GM12878 (cell line): ENCODE data around the gene PTRH2. TPM values are rescaled to one million over a fixed set of nuclear protein-coding genes. Genes with fewer than 3 reads are reported as not detected.

ENCODE experiments used
- ATAC-seq: fragments of 200-7000 bp; cut with Tn5 transposase; 3 replicates; pipeline ENCODE4 v1.9.1; 2020; ENCODE audit warnings: mild to moderate bottlenecking, moderate library complexity
- BruUV-seq: library from RNA; stranded (reverse); fragments of 400-500 nt; replicated peaks from 2 replicates; lab custom pipeline; 2021; lab: Mats Ljungman, UMichigan
- CTCF ChIA-PET: fragments of 300-600 bp; sonication (Branson Sonifier 250); formaldehyde crosslinking; extraction: SDS; loops from one replicate; lab custom pipeline; 2021; ENCODE audit warnings: inconsistent platforms; lab: Yijun Ruan, JAX
- POLR2A ChIA-PET: fragments of 350-600 bp; formaldehyde crosslinking; extraction: SDS; loops from one replicate; lab custom pipeline; 2021; ENCODE audit warnings: inconsistent platforms; lab: Charles Lee
- RAD21 ChIA-PET: fragments of 300-600 bp; sonication (Branson Sonifier 250); formaldehyde crosslinking; loops from one replicate; lab custom pipeline; 2023; ENCODE audit warnings: antibody characterized with exemption; ENCODE audit not compliant: unreplicated experiment; lab: Charles Lee
- SMC1A ChIA-PET: fragments of 300-600 bp; sonication (Branson Sonifier 250); formaldehyde crosslinking; loops from one replicate; lab custom pipeline; 2023; ENCODE audit not compliant: unreplicated experiment, uncharacterized antibody; lab: Charles Lee
- DNase-seq: peaks from one replicate; pipeline ENCODE4 v3.0.0-alpha.2; 2011; ENCODE audit warnings: low read depth, low spot score
- FAIRE-seq: peaks from 3 replicates; lab custom pipeline; 2011; peaks lifted over from hg19 to GRCh38; lab: Jason Lieb, UNC
- H2AFZ ChIP-seq: 2 replicates; pipeline ENCODE4 v1.6.0; 2011; ENCODE audit warnings: low read depth, low read length, control low read depth; ENCODE audit not compliant: control insufficient read depth
- H3K27ac ChIP-seq: 2 replicates; pipeline ENCODE4 v1.5.1; 2011; ENCODE audit warnings: control low read depth; ENCODE audit not compliant: control insufficient read depth, insufficient read depth
- H3K27me3 ChIP-seq, 2 experiments: replicated peaks in 1 of 2; 2 replicates each; pipeline versions ENCODE4 v1.6.0 to v1.6.1; 2011; ENCODE audit warnings: low read length in 1 of 2; ENCODE audit not compliant: control insufficient read depth in 2 of 2, insufficient read depth in 2 of 2
- H3K36me3 ChIP-seq, 2 experiments: 2 replicates each; pipeline ENCODE4 v1.5.1; 2011; ENCODE audit warnings: low read length in 1 of 2; ENCODE audit not compliant: control insufficient read depth in 2 of 2, insufficient read depth in 2 of 2
- H3K4me1 ChIP-seq: 2 replicates; pipeline ENCODE4 v1.6.1; 2011; ENCODE audit warnings: mild to moderate bottlenecking, low read length, moderate library complexity, mixed read lengths; ENCODE audit not compliant: control insufficient read depth, insufficient read depth
- H3K4me2 ChIP-seq: 2 replicates; pipeline ENCODE4 v1.6.0; 2011; ENCODE audit warnings: control low read depth; ENCODE audit not compliant: control insufficient read depth, insufficient read depth
- H3K4me3 ChIP-seq: fragments of 200-600 bp; sonication (generic); 2 replicates; pipeline ENCODE4 v1.5.1; 2016
- H3K79me2 ChIP-seq: 2 replicates; pipeline ENCODE4 v1.6.0; 2011; ENCODE audit warnings: low read length; ENCODE audit not compliant: control insufficient read depth, insufficient read depth
- H3K9ac ChIP-seq: 2 replicates; pipeline ENCODE4 v1.8.0; 2011; ENCODE audit warnings: low read length, control low read depth, mixed read lengths; ENCODE audit not compliant: control insufficient read depth, insufficient read depth
- H3K9me3 ChIP-seq: replicated peaks from 3 replicates; pipeline ENCODE4 v1.5.1; 2011; ENCODE audit warnings: mild to moderate bottlenecking, low read length; ENCODE audit not compliant: control insufficient read depth, insufficient read depth
- H4K20me1 ChIP-seq: 2 replicates; pipeline ENCODE4 v1.6.0; 2011; ENCODE audit not compliant: control insufficient read depth, insufficient read depth
- ATF7 ChIP-seq: fragments of 450-650 bp; IDR thresholded peaks from 2 replicates; pipeline ENCODE4 v1.6.1; 2016; ENCODE audit warnings: low read depth, mild to moderate bottlenecking
- BRCA1 ChIP-seq: IDR thresholded peaks from 2 replicates; pipeline ENCODE4 v1.6.1; 2011; ENCODE audit warnings: low read depth, low read length, improper control_type of control experiment
- CREB1 ChIP-seq: IDR thresholded peaks from 2 replicates; pipeline ENCODE4 v1.6.1; 2012; ENCODE audit warnings: low read depth, mild to moderate bottlenecking, inconsistent platforms
- EZH2 ChIP-seq: IDR thresholded peaks from 2 replicates; pipeline ENCODE4 v1.6.1; 2012; ENCODE audit warnings: low read depth, mild to moderate bottlenecking, control low read depth, inconsistent platforms, low read length, borderline replicate concordance; ENCODE audit not compliant: control insufficient read depth
- GATAD2B ChIP-seq: fragments of 450-650 bp; conservative IDR thresholded peaks from 2 replicates; pipeline ENCODE4 v1.6.1; 2017; ENCODE audit warnings: low read depth, mild to moderate bottlenecking, moderate library complexity
- HDAC2 ChIP-seq: fragments of 200-600 bp; sonication (generic); IDR thresholded peaks from 2 replicates; pipeline ENCODE4 v1.6.1; 2017
- JUND ChIP-seq: IDR thresholded peaks from 2 replicates; pipeline ENCODE4 v1.6.1; 2012; ENCODE audit warnings: low read depth, mild to moderate bottlenecking, low read length, improper control_type of control experiment, moderate library complexity
- KDM1A ChIP-seq: fragments of 200-600 bp; sonication (generic); IDR thresholded peaks from 2 replicates; pipeline ENCODE4 v1.6.1; 2016; ENCODE audit warnings: borderline replicate concordance
- SIX5 ChIP-seq: IDR thresholded peaks from 2 replicates; pipeline ENCODE4 v1.6.1; 2011; ENCODE audit warnings: mild to moderate bottlenecking, low read depth, low read length, moderate library complexity; ENCODE audit not compliant: severe bottlenecking
- SMARCA5 ChIP-seq: fragments of 450-650 bp; IDR thresholded peaks from 2 replicates; pipeline ENCODE4 v1.6.1; 2017; ENCODE audit warnings: mild to moderate bottlenecking
- TAF1 ChIP-seq: IDR thresholded peaks from 2 replicates; pipeline ENCODE4 v1.6.1; 2011; ENCODE audit warnings: mild to moderate bottlenecking, low read depth, low read length, borderline replicate concordance
- TCF3 ChIP-seq: IDR thresholded peaks from 2 replicates; pipeline ENCODE4 v1.6.1; 2012; ENCODE audit warnings: low read depth, mild to moderate bottlenecking, low read length, borderline replicate concordance; ENCODE audit not compliant: insufficient read depth
- in situ Hi-C: fragments of 300-500 bp; cut with MboI; formaldehyde crosslinking; loops from 9 replicates; pipeline ENCODE4 v1.14.3; 2018; ENCODE audit warnings: mixed read lengths
- intact Hi-C: fragments of 100-400 bp; cut with micrococcal nuclease; formaldehyde crosslinking; loops from one replicate; pipeline ENCODE4 v1.14.2; 2022; ENCODE audit not compliant: unreplicated experiment
- polyA plus RNA-seq, 11 experiments: library from polyadenylated mRNA; depleted of rRNA in 4 of 11; unstranded in 6 of 11; stranded (reverse) in 5 of 11; fragments of >200 nt; fragmentation: Nextera tagmentation in 4 of 11; fragmentation: Illumina TruSeq in 1 of 11; extraction: Ambion mirVana in 4 of 11; extraction: Trizol in 1 of 11; gene quantifications; 1 replicate in 1 of 11; 2 replicates in 10 of 11; pipeline versions ENCODE4 v1.2.1 to v1.2.3, GENCODE V29; 2011 to 2016; ENCODE audit warnings: inconsistent platforms in 2 of 11, missing spikeins in 2 of 11, low read depth in 1 of 11
- total RNA-seq, 4 experiments: library from RNA; depleted of rRNA in 3 of 4; stranded (reverse); fragments of >200 nt in 3 of 4; fragmentation: Illumina TruSeq in 1 of 4; extraction: Trizol in 1 of 4; gene quantifications; 2 replicates each; pipeline versions ENCODE4 v1.2.1 to v1.2.3, GENCODE V29; 2013 to 2021
- TF ChIP-seq, protein P1 (sequence below): fragments of 450-650 bp; IDR thresholded peaks from 2 replicates; pipeline ENCODE4 v1.6.1; 2017; ENCODE audit warnings: mild to moderate bottlenecking, moderate library complexity
- TF ChIP-seq, protein P2 (sequence below): IDR thresholded peaks from 2 replicates; pipeline ENCODE4 v1.6.1; 2011; ENCODE audit warnings: low read depth, mild to moderate bottlenecking, low read length, moderate library complexity, borderline replicate concordance; ENCODE audit errors: extremely low read depth
- TF ChIP-seq, protein P3 (sequence below): fragments of 450-650 bp; formaldehyde crosslinking; IDR thresholded peaks from 2 replicates; pipeline ENCODE4 v1.4.0; 2020; ENCODE audit warnings: mild to moderate bottlenecking, moderate library complexity

PTRH2 gene
- total and polyA plus RNA-seq, 10 of the 15 experiments (the other 5 are each of a cell fraction or from before 2014, with no cell fraction given): 37.7 to 156 (median 63.4) TPM

DNA sequence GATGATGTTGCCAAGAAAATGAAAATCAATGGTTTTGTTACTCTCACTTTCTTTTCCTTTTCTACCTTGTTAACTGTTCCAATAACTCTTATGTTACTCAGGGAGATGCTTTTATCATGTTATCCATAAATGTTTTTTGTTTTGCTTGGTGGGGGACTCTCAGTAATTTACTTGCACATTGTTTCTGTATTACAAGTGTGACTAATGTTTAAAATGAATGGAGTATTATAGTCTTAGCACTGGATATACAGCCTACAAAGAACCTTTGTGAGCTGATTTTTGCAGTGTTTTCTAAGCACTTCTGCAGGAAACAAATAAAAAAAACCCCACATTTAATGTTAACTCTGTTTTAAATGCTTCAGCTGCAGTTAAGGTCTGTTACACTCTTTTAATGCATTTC is 12.3 kb upstream of the PTRH2 start:
- no peak overlapping the region for H3K4me2 ChIP-seq
- no peak overlapping the region for H3K27ac ChIP-seq
- intact Hi-C loops: no loop called here
- no peaks in the 10 kb centered on the region for H3K4me1 ChIP-seq
- ATAC-seq (no peak), FAIRE-seq (peak; percentile 54), DNase-seq (no peak)
- H3K9ac ChIP-seq: no peak overlapping the region
- BruUV-seq: no TSS peak
- CTCF ChIA-PET: interaction anchor here (0.7 kb wide), 1 partner anchor 64 kb away, joined by 3 read pairs; no protein-coding TSS in a partner anchor
- H3K4me3 ChIP-seq: no peak overlapping the region
- SMC1A ChIA-PET: interaction anchor here (1.0 to 1.5 kb wide), 2 partner anchors 10 to 197 kb away, joined by 4 read pairs; no protein-coding TSS in a partner anchor
- no peaks in the 10 kb centered on the region; a peak in 1 of 4 replicates for H3K36me3 ChIP-seq
- RAD21 ChIA-PET: no interaction called here
- H2AFZ ChIP-seq: no peak overlapping the region
- in situ Hi-C loops: no loop called here
- no peaks in the 10 kb centered on the region for H4K20me1 ChIP-seq
- peaks cover 30% of the 10 kb centered on the region for H3K79me2 ChIP-seq
- H3K9me3 ChIP-seq: no peaks in the 10 kb centered on the region
- no peaks in the 10 kb centered on the region for H3K27me3 ChIP-seq
- POLR2A ChIA-PET: interaction anchor here (0.6 kb wide), 1 partner anchor 172 kb away, joined by 3 read pairs; no protein-coding TSS in a partner anchor
- TF ChIP-seq EZH2 (no peak), TAF1 (no peak), GATAD2B (no peak), TCF3 (no peak), BRCA1 (no peak), CREB1 (no peak), KDM1A (no peak), ATF7 (no peak), SIX5 (no peak), JUND (no peak), HDAC2 (no peak), SMARCA5 (no peak)
- TF ChIP-seq, protein P1, sequence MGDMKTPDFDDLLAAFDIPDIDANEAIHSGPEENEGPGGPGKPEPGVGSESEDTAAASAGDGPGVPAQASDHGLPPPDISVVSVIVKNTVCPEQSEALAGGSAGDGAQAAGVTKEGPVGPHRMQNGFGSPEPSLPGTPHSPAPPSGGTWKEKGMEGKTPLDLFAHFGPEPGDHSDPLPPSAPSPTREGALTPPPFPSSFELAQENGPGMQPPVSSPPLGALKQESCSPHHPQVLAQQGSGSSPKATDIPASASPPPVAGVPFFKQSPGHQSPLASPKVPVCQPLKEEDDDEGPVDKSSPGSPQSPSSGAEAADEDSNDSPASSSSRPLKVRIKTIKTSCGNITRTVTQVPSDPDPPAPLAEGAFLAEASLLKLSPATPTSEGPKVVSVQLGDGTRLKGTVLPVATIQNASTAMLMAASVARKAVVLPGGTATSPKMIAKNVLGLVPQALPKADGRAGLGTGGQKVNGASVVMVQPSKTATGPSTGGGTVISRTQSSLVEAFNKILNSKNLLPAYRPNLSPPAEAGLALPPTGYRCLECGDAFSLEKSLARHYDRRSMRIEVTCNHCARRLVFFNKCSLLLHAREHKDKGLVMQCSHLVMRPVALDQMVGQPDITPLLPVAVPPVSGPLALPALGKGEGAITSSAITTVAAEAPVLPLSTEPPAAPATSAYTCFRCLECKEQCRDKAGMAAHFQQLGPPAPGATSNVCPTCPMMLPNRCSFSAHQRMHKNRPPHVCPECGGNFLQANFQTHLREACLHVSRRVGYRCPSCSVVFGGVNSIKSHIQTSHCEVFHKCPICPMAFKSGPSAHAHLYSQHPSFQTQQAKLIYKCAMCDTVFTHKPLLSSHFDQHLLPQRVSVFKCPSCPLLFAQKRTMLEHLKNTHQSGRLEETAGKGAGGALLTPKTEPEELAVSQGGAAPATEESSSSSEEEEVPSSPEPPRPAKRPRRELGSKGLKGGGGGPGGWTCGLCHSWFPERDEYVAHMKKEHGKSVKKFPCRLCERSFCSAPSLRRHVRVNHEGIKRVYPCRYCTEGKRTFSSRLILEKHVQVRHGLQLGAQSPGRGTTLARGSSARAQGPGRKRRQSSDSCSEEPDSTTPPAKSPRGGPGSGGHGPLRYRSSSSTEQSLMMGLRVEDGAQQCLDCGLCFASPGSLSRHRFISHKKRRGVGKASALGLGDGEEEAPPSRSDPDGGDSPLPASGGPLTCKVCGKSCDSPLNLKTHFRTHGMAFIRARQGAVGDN: no peak
- TF ChIP-seq, protein P2, sequence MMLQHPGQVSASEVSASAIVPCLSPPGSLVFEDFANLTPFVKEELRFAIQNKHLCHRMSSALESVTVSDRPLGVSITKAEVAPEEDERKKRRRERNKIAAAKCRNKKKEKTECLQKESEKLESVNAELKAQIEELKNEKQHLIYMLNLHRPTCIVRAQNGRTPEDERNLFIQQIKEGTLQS: no peak
- TF ChIP-seq, protein P3, sequence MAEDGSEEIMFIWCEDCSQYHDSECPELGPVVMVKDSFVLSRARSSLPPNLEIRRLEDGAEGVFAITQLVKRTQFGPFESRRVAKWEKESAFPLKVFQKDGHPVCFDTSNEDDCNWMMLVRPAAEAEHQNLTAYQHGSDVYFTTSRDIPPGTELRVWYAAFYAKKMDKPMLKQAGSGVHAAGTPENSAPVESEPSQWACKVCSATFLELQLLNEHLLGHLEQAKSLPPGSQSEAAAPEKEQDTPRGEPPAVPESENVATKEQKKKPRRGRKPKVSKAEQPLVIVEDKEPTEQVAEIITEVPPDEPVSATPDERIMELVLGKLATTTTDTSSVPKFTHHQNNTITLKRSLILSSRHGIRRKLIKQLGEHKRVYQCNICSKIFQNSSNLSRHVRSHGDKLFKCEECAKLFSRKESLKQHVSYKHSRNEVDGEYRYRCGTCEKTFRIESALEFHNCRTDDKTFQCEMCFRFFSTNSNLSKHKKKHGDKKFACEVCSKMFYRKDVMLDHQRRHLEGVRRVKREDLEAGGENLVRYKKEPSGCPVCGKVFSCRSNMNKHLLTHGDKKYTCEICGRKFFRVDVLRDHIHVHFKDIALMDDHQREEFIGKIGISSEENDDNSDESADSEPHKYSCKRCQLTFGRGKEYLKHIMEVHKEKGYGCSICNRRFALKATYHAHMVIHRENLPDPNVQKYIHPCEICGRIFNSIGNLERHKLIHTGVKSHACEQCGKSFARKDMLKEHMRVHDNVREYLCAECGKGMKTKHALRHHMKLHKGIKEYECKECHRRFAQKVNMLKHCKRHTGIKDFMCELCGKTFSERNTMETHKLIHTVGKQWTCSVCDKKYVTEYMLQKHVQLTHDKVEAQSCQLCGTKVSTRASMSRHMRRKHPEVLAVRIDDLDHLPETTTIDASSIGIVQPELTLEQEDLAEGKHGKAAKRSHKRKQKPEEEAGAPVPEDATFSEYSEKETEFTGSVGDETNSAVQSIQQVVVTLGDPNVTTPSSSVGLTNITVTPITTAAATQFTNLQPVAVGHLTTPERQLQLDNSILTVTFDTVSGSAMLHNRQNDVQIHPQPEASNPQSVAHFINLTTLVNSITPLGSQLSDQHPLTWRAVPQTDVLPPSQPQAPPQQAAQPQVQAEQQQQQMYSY (CRISPR knock-in tag): no peak
